Liver (tissue), 9 donors: Measurements from ENCODE around the gene FNDC1. TPM values are rescaled to one million over a fixed set of nuclear protein-coding genes. Genes with fewer than 3 reads are reported as not detected.

Experiments
- DNase-seq: peaks from one replicate; pipeline ENCODE4 v3.0.0-alpha.2; 2017; ENCODE audit warnings: low spot score
- H3K27ac ChIP-seq, 2 donors: one replicate each; pipeline ENCODE4 v1.7.0; 2013; ENCODE audit warnings: inconsistent platforms in 2 of 2, low read length in 2 of 2, control low read depth in 1 of 2, low read depth in 1 of 2, mild to moderate bottlenecking in 1 of 2
- H3K27me3 ChIP-seq, 4 donors: one replicate each; pipeline versions ENCODE4 v1.6.1 to v1.7.0; 2013; ENCODE audit warnings: low read length in 3 of 4, inconsistent platforms in 1 of 4, mild to moderate bottlenecking in 1 of 4, moderate library complexity in 1 of 4; ENCODE audit not compliant: control insufficient read depth in 4 of 4, insufficient read depth in 4 of 4
- H3K36me3 ChIP-seq, 4 donors: one replicate each; pipeline versions ENCODE4 v1.6.1 to v1.7.0; 2013; ENCODE audit warnings: low read length in 3 of 4, mild to moderate bottlenecking in 3 of 4, low read depth in 1 of 4, moderate library complexity in 1 of 4; ENCODE audit not compliant: control insufficient read depth in 4 of 4, insufficient read depth in 3 of 4
- H3K4me1 ChIP-seq, 4 donors: one replicate each; pipeline versions ENCODE4 v1.6.1 to v1.7.0; 2013; ENCODE audit warnings: low read length in 3 of 4, mild to moderate bottlenecking in 3 of 4, moderate library complexity in 1 of 4; ENCODE audit not compliant: control insufficient read depth in 4 of 4, insufficient read depth in 4 of 4
- H3K4me3 ChIP-seq, 3 donors: one replicate each; pipeline versions ENCODE4 v1.6.1 to v1.7.0; 2013; ENCODE audit warnings: low read length in 3 of 3, control low read depth in 1 of 3, low read depth in 1 of 3, mild to moderate bottlenecking in 1 of 3
- H3K9ac ChIP-seq, 2 donors: one replicate each; pipeline ENCODE4 v1.7.0; 2013; ENCODE audit warnings: low read length in 2 of 2, mild to moderate bottlenecking in 2 of 2, moderate library complexity in 2 of 2, control low read depth in 1 of 2, low read depth in 1 of 2
- H3K9me3 ChIP-seq, 4 donors: one replicate each; pipeline versions ENCODE4 v1.6.1 to v1.7.0; 2013; ENCODE audit warnings: low read length in 3 of 4; ENCODE audit not compliant: control insufficient read depth in 4 of 4
- ATF3 ChIP-seq: IDR thresholded peaks from 2 replicates; pipeline ENCODE4 v1.6.1; 2016; ENCODE audit warnings: antibody characterized with exemption
- FOXA1 ChIP-seq: IDR thresholded peaks from 2 replicates; pipeline ENCODE4 v1.6.1; 2016; ENCODE audit warnings: antibody characterized with exemption
- FOXA2 ChIP-seq: IDR thresholded peaks from 2 replicates; pipeline ENCODE4 v1.6.1; 2016; ENCODE audit warnings: antibody characterized with exemption
- NR2F2 ChIP-seq: IDR thresholded peaks from 2 replicates; pipeline ENCODE4 v1.6.1; 2016; ENCODE audit warnings: antibody characterized with exemption
- REST ChIP-seq: IDR thresholded peaks from 2 replicates; pipeline ENCODE4 v1.6.1; 2016; ENCODE audit warnings: antibody characterized with exemption, mild to moderate bottlenecking
- RXRA ChIP-seq, 2 donors: IDR thresholded peaks; 2 replicates each; pipeline ENCODE4 v1.6.1; 2017 to 2018; ENCODE audit warnings: antibody characterized with exemption in 2 of 2, mild to moderate bottlenecking in 1 of 2
- SP1 ChIP-seq: IDR thresholded peaks from 2 replicates; pipeline ENCODE4 v1.6.1; 2018; ENCODE audit warnings: antibody characterized with exemption, mild to moderate bottlenecking
- YY1 ChIP-seq: IDR thresholded peaks from 2 replicates; pipeline ENCODE4 v1.6.1; 2016; ENCODE audit warnings: antibody characterized with exemption, mild to moderate bottlenecking
- ZBTB33 ChIP-seq: IDR thresholded peaks from 2 replicates; pipeline ENCODE4 v1.6.1; 2016; ENCODE audit warnings: antibody characterized with exemption
- WGBS: extraction: QIAGEN DNeasy Blood & Tissue Kit; methylation state at CpG from one replicate; pipeline ENCODE4 v1.1.7; 2013; 5-methylcytosine and 5-hydroxymethylcytosine counted together
- polyA plus RNA-seq, 2 donors: library from polyadenylated mRNA; stranded (reverse) in 1 of 2; unstranded in 1 of 2; fragments of 200-250 nt in 1 of 2; fragments of >200 nt in 1 of 2; fragmentation: Nextera tagmentation in 1 of 2; extraction: Ambion mirVana in 1 of 2; gene quantifications; one replicate each; pipeline versions ENCODE4 v1.2.1 to v1.2.3, GENCODE V29; 2013 to 2015
- total RNA-seq, 2 donors: library from RNA; depleted of rRNA; stranded (reverse); fragments of >200 nt; gene quantifications; one replicate each; pipeline ENCODE4 v1.2.3, GENCODE V29; 2014
- donor health status: healthy.
- donor health status: healthy.
- donor health status: healthy.
- donor health status: healthy.
- donor health status: healthy.

The FNDC1 gene
- total and polyA plus RNA-seq, 4 donors: 0.10 to 0.47 (median 0.17) TPM; not detected in 1

- TF ChIP-seq ATF3: no peak
- TF ChIP-seq NR2F2: no peak
- Histone ChIP-seq H3K4me1 (peaks cover 0 to 1% (median 0%) of the 10 kb centered on the region in 4 donors), H3K27ac (no peak overlapping the region), H3K9ac (no peak overlapping the region), H3K4me3 (no peak overlapping the region), H3K36me3 (no peaks in the 10 kb centered on the region), H3K9me3 (peaks cover 0 to 10% (median under 1%) of the 10 kb centered on the region in 4 donors), H3K27me3 (no peaks in the 10 kb centered on the region)
- DNase-seq: no peak
- WGBS: 50% methylated on average over 2 of the region's 2 CpGs
Observed at GRCh38 chr6:159155679-159156078, 13.5 kb upstream of the FNDC1 start.

- H3K36me3 ChIP-seq: no peaks in the 10 kb centered on the region
- WGBS: 21% methylated on average over 1 of the region's 1 CpG
Observed at GRCh38 chr6:159156089-159156488, 13.1 kb upstream of the FNDC1 start.

More at GRCh38 chr6:159156089-159156488, 13.1 kb upstream of the FNDC1 start:
- Histone ChIP-seq H3K9ac (no peak overlapping the region), H3K27me3 (no peaks in the 10 kb centered on the region), H3K4me1 (peaks cover 0 to under 1% (median 0%) of the 10 kb centered on the region in 4 donors), H3K4me3 (no peak overlapping the region), H3K9me3 (peaks cover 0 to 12% (median under 1%) of the 10 kb centered on the region in 4 donors), H3K27ac (no peak overlapping the region)
- no peak for DNase-seq
- no peak for TF ChIP-seq RXRA (IDR thresholded peaks at IDR 0.05)
- no peak for TF ChIP-seq SP1
- no peak for TF ChIP-seq FOXA1
- no peak for TF ChIP-seq REST
- TF ChIP-seq ZBTB33: no peak
- TF ChIP-seq FOXA2: no peak
- no peak for TF ChIP-seq YY1
